Measurements from ENCODE around the gene CPA5. TPM values are rescaled to one million over a fixed set of nuclear protein-coding genes. Genes with fewer than 3 reads are reported as not detected.

The CPA5 gene
- total and polyA plus RNA-seq, 2 of the 8 experiments (the other 6 are each of a cell fraction or from before 2014, with no cell fraction given): 0.12 TPM; not detected in 1

GRCh38 chr7:130380861-130381455, 36.3 kb downstream of the CPA5 start (continued):
- TF ChIP-seq CHD7 (IDR thresholded peaks at IDR 0.05; ENCODE audit: insufficient replicate concordance, low read length): no peak
- TF ChIP-seq NANOG (IDR thresholded peaks at IDR 0.05; ENCODE audit: insufficient read depth, low read depth, low read length, poor library complexity, severe bottlenecking): no peak
- TF ChIP-seq RBBP5 (IDR thresholded peaks at IDR 0.05; ENCODE audit: borderline replicate concordance, low read depth, low read length): no peak
- no peak for TF ChIP-seq USF2 (IDR thresholded peaks at IDR 0.05; ENCODE audit: low read length)
- TF ChIP-seq RFX5 (IDR thresholded peaks at IDR 0.05; ENCODE audit: borderline replicate concordance, low read depth, low read length): no peak
- TF ChIP-seq TAF1 (IDR thresholded peaks at IDR 0.05; ENCODE audit: low read depth, low read length): no peak
- TF ChIP-seq ZNF274 (IDR thresholded peaks at IDR 0.05; ENCODE audit: borderline replicate concordance, extremely low read depth, low read length): no peak
- no peak for TF ChIP-seq POLR2A (IDR thresholded peaks at IDR 0.05; ENCODE audit: control extremely low read depth in 1 of 2, low read depth in 2 of 2, low read length in 2 of 2)
- TF ChIP-seq EP300 (IDR thresholded peaks at IDR 0.05; ENCODE audit: borderline replicate concordance in 1 of 2, low read depth in 2 of 2, low read length in 2 of 2): no peak
- TF ChIP-seq SRF (IDR thresholded peaks at IDR 0.05; ENCODE audit: low read depth, low read length): no peak

Measured in H1 (cell line).